Natural killer cell treated with Interleukin-12 subunit alpha and Interleukin-12 subunit beta and Interleukin-15 and Interleukin-18, amount 100 ng/mL, for 72 hours (primary cell): Measurements from ENCODE around the gene SEC16B. TPM values are rescaled to one million over a fixed set of nuclear protein-coding genes. Genes with fewer than 3 reads are reported as not detected.
"Not testable (repeated sequence)": the region's sequence is repeated elsewhere in the genome, so short reads cannot be mapped to it uniquely, and the experiment has no call there.

ENCODE experiments used
- ATAC-seq, 2 donors: fragments of 150-1000 bp; cut with Tn5 transposase in 1 of 2; sonication (Bioruptor Pico), chemical (Tn5 transposase) in 1 of 2; 2 replicates each; pipeline ENCODE4 v1.10.0; 2021
- DNase-seq: peaks from one replicate; pipeline ENCODE4 v3.0.0; 2022; ENCODE audit warnings: low spot score
- H3K27ac Mint-ChIP-seq, 2 donors: 1 replicate in 1 of 2; 2 replicates in 1 of 2; pipeline ENCODE4 v1.8.0; 2022; ENCODE audit warnings: mixed read lengths in 2 of 2, mild to moderate bottlenecking in 1 of 2, moderate library complexity in 1 of 2
- H3K27me3 Mint-ChIP-seq, 2 donors: 1 replicate in 1 of 2; 2 replicates in 1 of 2; pipeline ENCODE4 v1.8.0; 2022; ENCODE audit warnings: mixed read lengths in 2 of 2
- H3K36me3 Mint-ChIP-seq: one replicate; pipeline ENCODE4 v1.8.0; 2022; ENCODE audit warnings: mixed read lengths
- H3K4me1 Mint-ChIP-seq, 2 donors: 1 replicate in 1 of 2; 2 replicates in 1 of 2; pipeline ENCODE4 v1.8.0; 2022; ENCODE audit warnings: low read depth in 2 of 2, mixed read lengths in 2 of 2, mild to moderate bottlenecking in 1 of 2
- H3K4me3 Mint-ChIP-seq: one replicate; pipeline ENCODE4 v1.8.0; 2022; ENCODE audit warnings: mixed read lengths
- H3K9me3 Mint-ChIP-seq: 2 replicates; pipeline ENCODE4 v1.8.0; 2022; ENCODE audit warnings: mixed read lengths
- total RNA-seq, 2 donors: library from RNA; stranded (reverse); gene quantifications; one replicate each; pipeline ENCODE4 v1.2.3, GENCODE V29; 2022

SEC16B gene
- total RNA-seq, 2 donors from 2014 or later = not detected

DNA sequence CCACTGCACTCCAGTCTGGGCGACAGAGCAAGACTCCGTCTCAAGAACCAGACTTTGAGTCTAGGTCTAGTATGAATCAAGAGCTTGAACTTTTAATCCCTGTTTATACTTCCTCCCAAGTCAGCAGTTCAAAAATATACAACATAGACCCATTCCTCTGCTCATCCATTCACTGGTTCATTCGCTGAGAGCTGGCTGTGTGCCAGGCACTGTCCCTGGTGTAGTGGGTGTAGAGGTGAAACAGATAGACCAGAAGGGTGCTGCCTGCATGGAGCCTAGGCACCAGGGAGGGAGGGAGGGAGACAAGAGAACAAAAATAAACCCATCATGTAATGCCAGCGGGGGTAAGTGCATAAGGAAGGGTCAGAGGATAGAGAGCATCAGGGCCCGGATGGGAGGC, 25.5 kb upstream of the SEC16B start:
- Mint-ChIP-seq H3K27ac (no peak overlapping the region), H3K27me3 (no peaks in the 10 kb centered on the region), H3K36me3 (peaks cover 4% of the 10 kb centered on the region), H3K4me1 (no peaks in the 10 kb centered on the region), H3K4me3 (no peak overlapping the region), H3K9me3 (peaks cover 8% of the 10 kb centered on the region)
- ATAC-seq = no peak
- no peak for DNase-seq

GRCh38 chr1:177986281-177986680, 16.4 kb upstream of the SEC16B start:
- DNase-seq, H3K4me3 Mint-ChIP-seq, ATAC-seq, H3K27me3 Mint-ChIP-seq, H3K4me1 Mint-ChIP-seq, H3K27ac Mint-ChIP-seq: not testable (repeated sequence)
- peaks cover 21% of the 10 kb centered on the region for H3K9me3 Mint-ChIP-seq
- H3K36me3 Mint-ChIP-seq = peaks cover 12% of the 10 kb centered on the region

DNA sequence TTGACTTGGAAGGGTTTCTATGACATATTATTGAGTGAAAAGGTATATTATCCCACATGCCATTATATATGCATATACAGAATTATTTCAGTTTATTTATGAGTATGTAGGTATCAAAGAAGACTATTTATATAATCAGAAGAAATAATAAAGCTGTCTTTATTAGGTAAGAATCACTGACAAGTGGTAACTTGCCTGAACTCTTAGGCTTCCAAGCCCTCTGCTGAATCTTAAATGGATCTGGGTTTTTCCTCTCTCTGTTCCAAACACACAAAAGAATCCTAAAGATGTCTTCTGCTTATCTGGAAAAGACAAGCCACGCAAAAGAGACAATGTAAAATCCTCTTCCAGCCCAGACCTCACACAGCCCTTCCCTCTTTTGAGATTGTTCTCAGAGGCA, 14.9 kb upstream of the SEC16B start:
- Mint-ChIP-seq H3K27ac (no peak overlapping the region), H3K4me1 (no peaks in the 10 kb centered on the region), H3K4me3 (no peak overlapping the region), H3K9me3 (peaks cover 18% of the 10 kb centered on the region), H3K27me3 (no peaks in the 10 kb centered on the region), H3K36me3 (peaks cover 10% of the 10 kb centered on the region)
- DNase-seq (no peak), ATAC-seq (no peak)

GRCh38 chr1:177984136-177984525, 14.3 kb upstream of the SEC16B start:
- H3K4me3 Mint-ChIP-seq = no peak overlapping the region
- no peak for ATAC-seq
- H3K4me1 Mint-ChIP-seq = no peaks in the 10 kb centered on the region
- DNase-seq = no peak
- H3K27ac Mint-ChIP-seq = no peak overlapping the region
- H3K9me3 Mint-ChIP-seq = peaks cover 15% of the 10 kb centered on the region
- no peaks in the 10 kb centered on the region for H3K27me3 Mint-ChIP-seq
- peaks cover 6% of the 10 kb centered on the region for H3K36me3 Mint-ChIP-seq

DNA sequence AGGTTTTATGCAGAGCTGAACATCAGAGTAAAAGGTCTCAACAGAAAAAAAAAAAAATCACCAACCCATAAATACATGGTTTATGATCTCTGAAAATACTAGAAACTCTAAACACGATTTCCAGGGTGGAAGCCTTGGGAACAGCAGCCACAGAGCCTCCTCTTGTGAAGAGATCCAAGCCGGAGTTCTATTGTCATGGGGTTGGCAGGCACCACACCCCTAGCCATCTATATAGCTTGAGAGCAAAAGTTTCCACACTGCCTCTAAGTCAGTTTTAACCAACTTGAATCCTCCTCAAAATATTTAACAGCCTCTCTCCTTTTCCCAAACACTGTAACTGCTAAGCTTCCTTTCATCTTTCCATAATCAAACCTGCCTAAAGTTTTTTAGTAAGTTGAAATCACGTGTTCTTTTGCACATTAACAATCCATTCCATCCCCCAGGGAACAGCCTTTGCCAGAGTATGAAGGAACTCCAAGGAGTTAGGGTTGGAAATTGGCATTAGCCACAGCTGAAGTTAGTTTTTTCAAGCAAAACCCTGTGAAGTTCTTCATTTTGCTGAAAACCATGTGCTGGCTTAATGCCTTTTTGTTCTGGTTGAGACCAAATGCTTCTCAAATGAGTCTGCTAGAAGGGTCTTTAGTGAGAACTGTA, 13.8 kb upstream of the SEC16B start:
- Mint-ChIP-seq H3K4me1 (no peaks in the 10 kb centered on the region), H3K9me3 (peaks cover 10% of the 10 kb centered on the region), H3K27ac (no peak overlapping the region), H3K4me3 (no peak overlapping the region), H3K27me3 (no peaks in the 10 kb centered on the region), H3K36me3 (peaks cover under 1% of the 10 kb centered on the region)
- ATAC-seq (no peak), DNase-seq (no peak)

DNA sequence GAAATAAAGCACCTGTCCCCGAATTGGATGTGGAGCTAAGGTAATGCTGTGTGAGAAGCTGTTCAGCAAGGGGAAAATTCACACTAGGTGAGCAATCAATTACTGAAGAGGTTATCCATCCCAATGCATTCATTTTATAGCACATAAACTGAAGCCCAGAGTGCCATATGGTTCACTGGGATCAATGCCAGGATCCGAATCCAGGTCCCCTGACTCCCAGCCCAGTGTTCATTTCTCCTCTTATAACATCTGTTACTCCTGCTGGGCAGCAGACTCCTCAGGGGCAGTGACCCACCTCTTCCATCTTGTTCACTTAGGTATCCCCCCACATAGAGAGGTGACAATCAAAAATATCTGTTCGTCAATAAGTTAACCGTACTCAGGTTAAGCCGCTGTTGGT, 13.2 kb upstream of the SEC16B start:
- no peak for ATAC-seq

GRCh38 chr1:177981200-177981599, 11.3 kb upstream of the SEC16B start:
- ATAC-seq = no peak
- Mint-ChIP-seq H3K27me3 (no peaks in the 10 kb centered on the region), H3K36me3 (no peaks in the 10 kb centered on the region), H3K9me3 (peaks cover 5% of the 10 kb centered on the region), H3K4me3 (no peak overlapping the region), H3K4me1 (no peaks in the 10 kb centered on the region), H3K27ac (no peak overlapping the region)
- DNase-seq = no peak

More for the DNA sequence above, 13.2 kb upstream of the SEC16B start:
- H3K9me3 Mint-ChIP-seq = peaks cover 9% of the 10 kb centered on the region
- H3K36me3 Mint-ChIP-seq = no peaks in the 10 kb centered on the region
- no peak overlapping the region for H3K27ac Mint-ChIP-seq
- no peaks in the 10 kb centered on the region for H3K27me3 Mint-ChIP-seq
- no peak overlapping the region for H3K4me3 Mint-ChIP-seq
- no peak for DNase-seq
- H3K4me1 Mint-ChIP-seq = no peaks in the 10 kb centered on the region

GRCh38 chr1:177979272-177979671, 9.4 kb upstream of the SEC16B start:
- Mint-ChIP-seq H3K9me3 (peaks cover 7% of the 10 kb centered on the region), H3K4me1 (no peaks in the 10 kb centered on the region), H3K36me3 (no peaks in the 10 kb centered on the region), H3K4me3 (no peak overlapping the region), H3K27me3 (no peaks in the 10 kb centered on the region), H3K27ac (no peak overlapping the region)
- no peak for DNase-seq
- ATAC-seq = no peak

- ATAC-seq (no peak), DNase-seq (no peak)
- H3K27ac Mint-ChIP-seq = no peak overlapping the region
Observed at GRCh38 chr1:177978530-177978929, 8.7 kb upstream of the SEC16B start.

DNA sequence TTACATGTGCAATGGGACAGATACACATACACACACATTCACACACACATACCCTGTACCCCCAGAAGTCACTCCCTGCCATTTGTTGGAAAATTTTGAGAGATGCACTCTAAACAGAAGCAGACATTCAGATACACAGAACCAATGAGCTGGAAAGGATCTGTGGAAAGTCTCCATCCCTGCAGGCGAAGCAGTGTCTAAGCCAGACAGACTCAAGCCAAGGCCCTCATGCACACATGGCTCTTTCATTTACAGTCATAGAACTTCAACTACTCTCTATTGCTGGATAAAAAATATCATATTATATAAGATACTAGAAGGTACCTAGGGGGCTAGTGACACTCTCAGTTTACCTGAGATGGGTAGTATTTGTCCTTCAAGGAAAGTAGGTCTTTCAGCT, 7.3 kb upstream of the SEC16B start:
- no peaks in the 10 kb centered on the region for H3K27me3 Mint-ChIP-seq

More at GRCh38 chr1:177978530-177978929, 8.7 kb upstream of the SEC16B start:
- Mint-ChIP-seq H3K4me3 (no peak overlapping the region), H3K9me3 (peaks cover 13% of the 10 kb centered on the region), H3K27me3 (no peaks in the 10 kb centered on the region), H3K36me3 (no peaks in the 10 kb centered on the region), H3K4me1 (no peaks in the 10 kb centered on the region)

DNA sequence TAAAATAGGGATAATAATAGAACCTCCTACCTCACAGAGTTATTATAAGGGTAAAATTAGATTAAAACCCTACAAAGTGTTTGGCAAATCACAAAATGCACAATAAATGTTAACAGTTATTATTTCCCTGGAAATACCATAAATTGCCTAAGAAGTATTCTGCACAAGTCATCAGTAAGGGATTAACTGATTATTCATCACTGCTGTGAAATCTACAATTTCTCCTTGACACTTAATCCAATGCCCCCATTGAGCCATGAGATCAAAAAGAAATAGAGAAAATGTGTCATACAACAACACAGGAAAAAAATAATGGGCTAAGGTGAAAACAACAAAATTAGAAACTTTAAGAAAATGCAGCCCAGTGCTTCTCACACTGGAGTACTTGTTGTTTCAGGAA, 6.7 kb upstream of the SEC16B start:
- H3K9me3 Mint-ChIP-seq = peaks cover 8% of the 10 kb centered on the region
- no peaks in the 10 kb centered on the region for H3K36me3 Mint-ChIP-seq
- no peaks in the 10 kb centered on the region for H3K27me3 Mint-ChIP-seq
- H3K4me3 Mint-ChIP-seq = no peak overlapping the region
- no peaks in the 10 kb centered on the region for H3K4me1 Mint-ChIP-seq
- H3K27ac Mint-ChIP-seq = no peak overlapping the region
- DNase-seq (no peak), ATAC-seq (no peak)

More for the DNA sequence above, 7.3 kb upstream of the SEC16B start:
- ATAC-seq (no peak), DNase-seq (no peak)
- no peaks in the 10 kb centered on the region for H3K36me3 Mint-ChIP-seq
- no peak overlapping the region for H3K27ac Mint-ChIP-seq
- H3K4me1 Mint-ChIP-seq = no peaks in the 10 kb centered on the region
- no peak overlapping the region for H3K4me3 Mint-ChIP-seq
- H3K9me3 Mint-ChIP-seq = peaks cover 13% of the 10 kb centered on the region

- Mint-ChIP-seq H3K9me3 (peaks cover 8% of the 10 kb centered on the region), H3K36me3 (no peaks in the 10 kb centered on the region), H3K27me3 (no peaks in the 10 kb centered on the region), H3K4me1 (no peaks in the 10 kb centered on the region), H3K4me3 (no peak overlapping the region), H3K27ac (no peak overlapping the region)
- ATAC-seq (no peak), DNase-seq (no peak)
Observed at GRCh38 chr1:177975588-177976495, 6.0 kb upstream of the SEC16B start.

GRCh38 chr1:177973585-177973984, 3.7 kb upstream of the SEC16B start:
- no peak overlapping the region for H3K27ac Mint-ChIP-seq
- ATAC-seq = no peak
- DNase-seq = no peak
- no peaks in the 10 kb centered on the region for H3K27me3 Mint-ChIP-seq
- no peaks in the 10 kb centered on the region for H3K36me3 Mint-ChIP-seq
- H3K9me3 Mint-ChIP-seq = peaks cover 8% of the 10 kb centered on the region
- no peak overlapping the region for H3K4me3 Mint-ChIP-seq
- no peaks in the 10 kb centered on the region for H3K4me1 Mint-ChIP-seq

GRCh38 chr1:177969109-177969508, 749 bp downstream of the SEC16B start:
- H3K9me3 Mint-ChIP-seq = peaks cover 4% of the 10 kb centered on the region
- ATAC-seq (no peak), DNase-seq (no peak)
- H3K4me3 Mint-ChIP-seq = no peak overlapping the region
- H3K4me1 Mint-ChIP-seq = no peaks in the 10 kb centered on the region
- H3K36me3 Mint-ChIP-seq = no peaks in the 10 kb centered on the region
- no peaks in the 10 kb centered on the region for H3K27me3 Mint-ChIP-seq
- H3K27ac Mint-ChIP-seq = no peak overlapping the region
